H4 (cell line): ENCODE data around the gene SKA1. TPM values are rescaled to one million over a fixed set of nuclear protein-coding genes. Genes with fewer than 3 reads are reported as not detected.
A peak's percentile ranks its signal among the peaks of the same experiment; 100 is the strongest.
"Not testable (repeated sequence)": the region's sequence is repeated elsewhere in the genome, so short reads cannot be mapped to it uniquely, and the experiment has no call there.

Experiments used
- DNase-seq: peaks from one replicate; pipeline ENCODE4 v3.0.0-alpha.2; 2015; ENCODE audit warnings: low spot score
- total RNA-seq: library from RNA; depleted of rRNA; stranded (reverse); fragments of >200 nt; shearing (Covaris generic); gene quantifications from 2 replicates; pipeline ENCODE4 v1.2.3, GENCODE V29; 2014

SKA1 gene
- total RNA-seq, 1 experiment from 2014 or later: 30.4 TPM

DNA sequence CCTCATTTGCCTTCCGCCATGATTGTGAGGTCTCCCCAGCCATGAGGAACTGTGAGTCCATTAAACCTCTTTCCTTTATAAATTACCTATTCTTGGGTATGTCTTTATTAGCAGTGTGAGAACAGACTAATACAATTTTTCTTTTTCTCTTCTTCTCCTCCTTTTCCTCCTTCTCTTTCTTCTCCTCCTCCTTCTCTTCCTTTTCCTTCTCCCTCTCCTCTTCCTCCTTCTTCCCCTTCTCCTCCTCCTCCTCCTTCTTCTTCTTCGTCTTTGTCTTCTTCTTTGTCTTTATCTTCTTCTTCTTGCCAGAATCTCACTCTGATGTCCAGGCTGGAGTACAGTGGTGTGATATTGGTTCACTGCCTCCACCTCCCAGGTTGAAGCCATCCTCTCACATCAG is 20.2 kb downstream of the SKA1 start:
- DNase-seq: no peak

DNA sequence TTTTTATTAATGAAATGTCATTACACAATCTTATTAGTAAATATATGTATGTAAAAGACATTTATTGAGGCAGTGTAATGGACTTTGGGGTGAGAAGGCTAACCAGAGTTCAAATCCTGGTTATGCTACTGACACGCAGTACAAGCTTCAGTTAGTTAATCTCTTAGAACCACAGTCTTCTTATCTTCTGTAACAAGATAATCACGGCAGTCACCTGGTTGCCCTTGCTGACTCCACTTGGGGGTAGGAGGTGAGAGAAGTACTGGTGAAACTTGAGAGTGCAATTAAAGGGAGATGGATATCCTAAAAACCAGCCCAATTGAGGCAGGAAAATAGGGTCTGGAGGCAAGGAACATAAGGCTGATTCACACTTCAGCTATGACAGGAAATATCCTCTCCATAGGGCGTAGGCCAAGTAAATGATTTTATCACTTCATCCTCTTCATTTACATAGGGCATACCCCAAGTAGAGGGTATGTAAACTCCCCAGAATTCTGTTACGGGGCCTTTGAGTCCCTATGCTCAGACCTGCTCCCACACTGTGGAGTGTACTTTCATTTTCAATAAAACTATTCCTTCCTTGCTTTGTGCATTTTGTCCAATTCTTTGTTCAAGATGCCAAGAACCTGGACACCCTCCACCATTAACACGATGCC is 21.3 kb downstream of the SKA1 start:
- no peak for DNase-seq

DNA sequence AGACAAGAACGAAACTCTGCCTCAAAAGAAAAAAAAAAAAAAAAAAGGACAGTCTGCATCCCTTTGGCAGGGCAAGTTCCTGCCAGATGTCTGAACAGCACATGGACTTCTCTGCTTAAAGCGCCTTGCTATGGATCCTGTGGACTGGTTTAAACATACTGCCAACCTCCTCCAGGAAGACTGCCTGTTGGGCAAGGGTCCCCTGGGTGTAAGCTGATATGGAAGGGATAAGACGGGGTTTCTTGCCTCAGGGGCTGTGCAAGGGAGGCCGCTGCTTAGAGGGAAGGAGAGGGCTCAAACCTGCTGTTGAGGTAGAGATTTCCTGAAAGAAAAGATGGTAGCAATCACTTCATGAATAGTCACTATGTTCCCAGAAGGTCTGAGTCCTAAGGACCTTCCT is 22.2 kb downstream of the SKA1 start:
- no peak for DNase-seq

DNA sequence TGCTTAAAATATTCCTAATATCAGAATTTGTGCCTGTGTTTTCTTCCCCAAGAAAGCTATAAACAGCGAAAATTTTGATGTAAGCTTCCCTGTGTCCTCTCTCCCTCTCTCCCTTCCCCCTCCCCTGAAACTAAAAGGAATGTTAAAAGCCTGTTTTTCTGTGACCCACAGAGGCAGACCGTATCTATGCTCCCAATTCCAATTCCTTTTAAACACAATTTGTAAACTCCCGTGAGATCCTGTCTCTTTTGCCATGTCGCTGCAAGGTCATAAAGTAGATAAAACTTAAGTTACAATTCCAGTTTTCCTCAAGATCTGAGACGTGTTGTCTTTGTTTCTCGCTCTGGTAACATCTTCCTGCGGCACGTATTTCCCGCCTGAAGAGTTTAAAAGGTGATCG is 23.3 kb downstream of the SKA1 start:
- no peak for DNase-seq

DNA sequence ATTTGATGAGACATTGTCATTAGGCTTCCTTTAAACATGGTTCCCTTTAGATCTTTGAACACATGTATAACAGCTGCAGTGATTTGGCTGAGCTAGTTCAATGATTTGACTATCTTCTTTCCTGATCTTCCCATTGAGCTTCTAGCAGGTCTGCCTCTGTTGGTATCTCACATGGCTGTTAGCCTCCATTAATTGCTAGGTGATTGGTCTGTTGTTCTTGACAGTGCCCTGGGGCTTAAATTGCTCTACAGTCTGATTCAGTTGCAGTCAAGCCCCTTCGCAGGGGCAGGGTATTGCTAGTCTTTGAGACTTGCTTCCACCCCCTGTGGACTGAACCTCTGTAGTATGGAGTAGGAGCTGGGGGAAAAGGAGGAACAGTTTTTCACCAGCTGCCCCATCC is 24.1 kb downstream of the SKA1 start:
- no peak for DNase-seq

DNA sequence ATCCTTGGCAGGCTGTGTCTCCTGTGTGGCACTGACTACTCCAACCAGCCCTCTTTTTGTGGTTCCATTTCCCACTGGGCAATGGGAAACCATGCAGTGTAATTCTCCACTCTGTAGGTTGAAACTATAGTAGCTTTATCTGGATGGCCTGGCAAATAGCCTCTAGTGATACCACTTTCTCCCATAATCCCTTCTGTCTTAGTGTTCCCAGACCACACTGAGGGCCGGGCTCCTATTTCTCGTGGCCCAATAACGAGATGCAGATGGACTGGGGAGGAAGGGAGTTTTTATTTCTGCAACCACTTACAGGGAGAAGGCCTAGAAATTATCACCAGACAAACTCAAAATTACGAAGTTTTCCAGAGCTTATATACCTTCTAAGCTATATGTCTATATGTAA is 24.7 kb downstream of the SKA1 start:
- no peak for DNase-seq

DNA sequence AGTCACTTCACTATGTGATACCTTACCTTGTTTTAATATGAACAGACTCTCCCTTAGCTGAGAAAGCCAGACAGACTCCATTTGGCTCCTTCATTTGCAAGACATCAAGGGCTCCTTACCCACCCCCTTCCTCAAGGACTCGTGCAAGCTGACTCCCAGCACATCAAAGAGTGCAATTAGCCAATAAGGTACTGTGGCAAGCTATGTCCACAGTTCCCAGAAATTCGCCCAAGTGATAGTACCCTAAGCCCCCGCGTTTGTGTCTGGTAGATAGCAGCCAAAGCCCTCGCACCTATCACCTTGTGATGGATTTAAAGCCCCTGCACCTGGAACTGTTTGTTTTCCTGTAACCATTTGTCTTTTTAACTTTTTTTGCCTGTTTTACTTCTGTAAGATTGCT is 25.6 kb downstream of the SKA1 start:
- DNase-seq: not testable (repeated sequence)

DNA sequence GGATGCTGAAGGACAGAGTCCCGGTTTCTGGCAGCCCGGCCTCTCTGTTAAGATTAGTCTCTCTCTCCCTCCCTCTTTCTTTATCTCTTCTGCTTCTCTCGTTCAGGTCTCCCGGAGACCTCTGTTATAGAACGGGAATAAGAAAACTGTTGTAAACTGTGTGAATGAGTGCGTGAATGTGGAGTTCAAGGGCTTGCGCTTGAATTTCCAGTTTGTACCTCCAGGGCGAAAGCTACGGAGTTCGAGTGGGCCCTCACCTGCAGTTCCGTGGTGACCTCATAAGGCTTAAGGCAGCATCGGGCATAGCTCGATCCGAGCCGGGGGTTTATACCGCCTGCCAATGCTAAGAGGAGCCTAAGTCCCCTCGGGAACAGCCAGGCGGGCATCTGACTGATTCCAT is 26.4 kb downstream of the SKA1 start:
- DNase-seq: no peak

DNA sequence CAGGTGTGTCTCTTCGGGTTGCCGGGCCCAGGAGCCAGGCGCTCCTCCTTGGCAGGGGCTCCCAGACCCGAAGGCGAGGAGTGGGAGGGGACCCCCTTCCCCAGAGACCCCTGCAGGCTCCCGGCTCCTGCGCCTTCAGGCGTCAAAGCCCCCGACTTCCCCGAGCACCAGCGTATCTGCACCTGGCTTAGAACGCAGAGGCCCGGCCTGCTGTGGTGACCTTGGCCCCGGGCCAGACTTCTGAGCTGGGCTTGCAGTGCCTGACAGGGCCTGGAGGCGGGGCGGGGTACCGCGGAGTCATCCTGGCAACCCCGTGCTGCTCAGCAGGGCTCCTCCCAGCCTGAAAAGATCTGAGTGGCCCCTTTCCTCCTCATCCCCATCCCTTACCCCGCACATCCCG is 27.0 kb downstream of the SKA1 start:
- DNase-seq: peak; percentile 11

DNA sequence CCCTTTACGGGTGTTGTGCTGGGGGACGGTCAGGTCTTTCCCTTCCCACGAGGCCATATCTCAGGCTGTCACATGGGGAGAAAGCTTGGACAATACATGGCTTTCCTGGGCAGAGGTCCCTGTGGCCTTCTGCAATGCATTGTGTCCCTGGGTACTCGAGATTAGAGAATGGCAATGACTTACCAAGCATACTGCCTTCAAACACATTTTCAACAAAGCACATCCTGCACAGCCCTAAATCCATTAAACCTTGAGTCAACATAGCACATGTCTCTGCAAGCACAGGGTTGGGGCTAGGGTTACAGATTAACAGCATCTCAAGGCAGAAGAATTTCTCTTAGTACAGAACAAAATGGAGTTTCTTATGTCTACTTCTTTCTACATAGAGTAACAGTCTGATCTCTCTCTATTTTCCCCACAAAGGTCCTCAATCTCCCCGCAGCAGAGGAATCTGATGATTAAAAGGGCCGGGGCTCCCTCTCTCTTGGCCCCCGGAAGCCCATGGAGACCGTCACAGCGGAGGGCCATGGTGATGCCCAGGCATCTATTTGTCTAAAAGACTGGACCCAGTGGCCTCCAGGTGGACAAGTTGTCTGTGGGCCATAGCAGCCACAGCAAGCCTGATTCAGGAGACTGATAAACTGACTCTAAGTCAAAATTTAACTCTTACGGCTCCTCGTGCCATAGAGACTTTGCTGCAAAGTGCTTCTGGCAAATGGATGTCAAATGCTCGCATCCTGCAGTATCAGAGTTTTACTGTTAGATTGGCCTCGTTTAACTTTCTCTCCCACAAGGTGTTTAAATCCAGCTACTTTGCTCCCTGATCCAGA is 30.1 kb downstream of the SKA1 start:
- not testable (repeated sequence) for DNase-seq

DNA sequence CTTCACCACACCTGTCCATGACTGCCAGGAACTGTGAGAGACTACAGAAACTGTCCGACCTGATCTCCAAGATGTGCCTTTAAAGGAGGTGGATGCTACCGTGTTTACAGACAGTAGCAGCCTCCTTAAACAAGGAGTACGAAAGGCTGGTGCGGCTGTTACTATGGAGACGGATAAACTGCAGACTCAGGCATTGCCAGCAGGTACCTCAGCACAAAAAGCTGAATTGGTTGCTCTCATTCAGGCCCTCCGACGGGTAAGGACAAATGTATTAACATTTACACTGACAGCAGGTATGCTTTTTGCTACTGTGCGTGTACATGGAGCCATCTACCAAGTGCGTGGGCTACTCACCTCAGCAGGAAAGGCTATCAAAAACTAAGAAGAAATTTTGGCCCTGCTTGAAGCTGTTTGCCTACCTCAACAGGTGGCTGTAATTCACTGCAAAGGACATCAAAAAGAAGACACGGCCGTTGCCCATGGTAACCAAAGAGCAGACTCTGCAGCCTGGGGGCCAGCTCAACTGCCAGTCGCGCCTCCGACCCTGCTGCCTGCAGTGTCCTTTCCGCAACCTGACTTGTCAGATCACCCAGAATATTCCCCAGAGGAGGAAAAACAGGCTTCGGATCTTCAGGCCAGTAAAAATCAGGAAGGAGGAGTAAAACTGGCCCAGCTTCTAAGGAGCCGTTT is 30.9 kb downstream of the SKA1 start:
- no peak for DNase-seq

DNA sequence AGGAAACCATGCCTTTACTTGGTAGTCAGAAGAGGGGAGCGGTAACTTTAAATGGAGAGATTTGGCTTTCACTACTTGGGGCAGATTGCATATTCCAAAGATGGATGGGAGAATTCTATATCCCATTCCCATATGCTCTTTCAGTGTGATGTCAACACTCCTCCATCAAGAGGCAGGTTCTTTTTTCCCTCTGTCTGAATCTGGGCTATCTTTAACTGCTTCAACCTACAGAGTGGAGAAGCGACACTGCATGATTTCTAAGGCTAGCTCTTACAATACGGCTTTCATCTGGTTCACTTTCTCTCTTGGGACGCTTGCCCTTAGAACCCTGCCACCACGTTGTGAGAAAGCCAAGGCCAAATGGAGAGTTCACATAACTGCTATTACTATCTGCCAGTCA is 34.4 kb downstream of the SKA1 start:
- no peak for DNase-seq

DNA sequence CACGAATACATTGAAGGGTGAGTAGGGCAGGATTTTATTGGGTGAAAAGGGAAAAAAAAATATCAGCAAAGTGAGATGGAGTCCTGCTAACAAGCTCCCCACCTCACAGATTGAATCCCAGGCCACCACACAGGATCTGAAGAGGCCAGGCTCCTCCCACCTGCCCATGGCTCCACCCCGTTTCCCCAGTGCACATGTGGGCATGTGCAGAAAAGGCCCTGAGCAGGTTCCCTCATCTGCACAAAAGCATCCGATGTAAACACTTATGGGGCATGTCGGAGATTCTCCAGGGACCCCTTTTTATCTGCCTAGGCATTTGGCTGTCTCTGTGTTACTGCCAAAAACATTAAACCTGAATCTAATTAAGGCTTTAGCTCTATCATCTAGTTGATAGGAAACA is 35.2 kb downstream of the SKA1 start:
- DNase-seq: no peak

DNA sequence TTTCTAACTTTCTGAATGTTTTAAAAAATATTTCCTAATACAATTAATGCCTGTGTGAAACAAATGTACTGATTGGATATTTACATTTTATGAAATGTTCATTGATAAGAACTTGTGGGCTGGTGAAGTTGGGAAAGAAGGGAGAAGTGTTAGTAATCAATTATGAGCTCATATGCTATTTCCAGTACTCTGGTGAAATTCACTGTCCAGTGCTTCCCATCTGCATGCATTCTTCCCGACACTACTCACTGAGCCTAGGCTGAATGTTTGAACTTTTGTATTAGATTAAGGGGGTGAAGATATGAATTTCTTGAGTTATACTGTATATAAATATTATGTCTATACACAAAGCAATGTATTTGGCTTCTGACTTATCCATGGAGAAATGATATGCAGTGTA is 36.0 kb downstream of the SKA1 start:
- DNase-seq: no peak

DNA sequence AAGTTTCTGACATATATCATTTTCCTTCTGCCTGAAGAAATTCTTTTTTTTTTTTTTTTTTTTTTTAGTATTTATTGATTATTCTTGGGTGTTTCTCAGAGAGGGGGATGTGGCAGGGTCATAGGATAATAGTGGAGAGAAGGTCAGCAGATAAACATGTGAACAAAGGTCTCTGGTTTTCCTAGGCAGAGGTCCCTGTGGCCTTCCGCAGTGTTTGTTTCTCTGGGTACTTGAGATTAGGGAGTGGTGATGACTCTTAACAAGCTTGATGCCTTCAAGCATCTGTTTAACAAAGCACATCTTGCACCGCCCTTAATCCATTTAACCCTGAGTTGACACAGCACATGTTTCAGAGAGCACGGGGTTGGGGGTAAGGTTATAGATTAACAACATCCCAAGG is 42.0 kb downstream of the SKA1 start:
- DNase-seq: not testable (repeated sequence)

DNA sequence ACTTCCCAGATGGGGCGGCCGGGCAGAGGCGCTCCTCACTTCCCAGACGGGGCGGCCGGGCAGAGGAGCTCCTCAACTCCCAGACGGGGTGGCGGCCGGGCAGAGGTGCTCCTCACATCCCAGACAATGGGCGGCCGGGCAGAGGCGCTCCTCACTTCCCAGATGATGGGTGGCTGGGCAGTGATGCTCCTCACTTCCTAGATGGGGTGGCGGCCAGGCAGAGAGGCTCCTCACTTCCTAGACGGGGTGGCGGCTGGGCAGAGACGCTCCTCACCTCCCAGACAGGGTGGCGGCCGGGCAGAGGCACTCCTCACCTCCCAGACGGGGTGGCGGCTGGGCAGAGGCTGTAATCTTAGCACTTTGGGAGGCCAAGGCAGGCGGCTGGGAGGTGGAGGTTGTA is 42.9 kb downstream of the SKA1 start:
- DNase-seq: not testable (repeated sequence)

DNA sequence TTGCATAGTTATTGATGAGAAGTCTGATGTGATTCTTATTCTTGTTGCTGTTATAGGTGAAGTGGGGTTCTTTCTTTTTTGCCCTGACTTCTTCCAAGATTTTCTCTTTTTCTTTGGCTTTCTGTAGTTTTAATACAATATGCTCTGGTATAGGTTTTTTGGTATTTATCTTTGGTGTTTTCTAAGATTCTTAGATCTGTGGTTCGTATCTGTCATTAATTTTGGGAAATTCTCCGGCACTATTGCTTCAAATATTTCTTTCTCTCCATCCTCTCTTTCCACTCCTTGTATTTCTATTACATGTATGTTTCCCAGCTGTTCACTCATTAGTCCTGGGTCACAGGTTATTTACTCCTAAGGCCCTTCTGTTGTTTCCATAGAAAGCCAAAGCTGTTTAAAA is 43.8 kb downstream of the SKA1 start:
- DNase-seq: no peak

DNA sequence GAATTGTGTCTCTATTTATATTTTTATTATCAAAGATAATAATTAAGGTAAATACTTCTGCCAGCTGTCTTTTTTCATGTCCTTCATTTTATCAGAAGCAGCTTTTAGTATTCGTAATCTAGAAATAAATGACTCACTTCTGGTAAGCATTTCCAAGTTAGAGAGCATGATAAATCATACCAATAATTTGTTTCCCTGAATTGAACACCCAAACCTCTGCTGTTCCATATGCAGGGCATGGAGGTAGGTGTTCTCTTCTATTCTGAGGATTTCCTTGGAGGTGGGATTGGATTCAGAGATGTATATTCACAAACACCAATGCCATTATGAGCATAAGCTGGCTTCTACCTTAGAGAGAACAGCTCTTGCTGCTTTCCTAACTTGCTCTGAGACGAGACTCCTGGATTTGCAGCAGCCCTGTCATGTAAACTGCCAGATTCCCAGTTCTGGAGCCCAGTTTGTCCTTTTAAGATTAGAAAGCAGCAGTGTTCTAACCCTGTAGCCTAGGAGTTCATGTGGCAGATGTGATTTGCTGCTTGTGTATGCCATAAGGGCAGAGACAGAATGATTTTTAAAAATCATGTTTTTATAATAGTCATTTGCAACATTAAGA is 47.5 kb downstream of the SKA1 start:
- no peak for DNase-seq

DNA sequence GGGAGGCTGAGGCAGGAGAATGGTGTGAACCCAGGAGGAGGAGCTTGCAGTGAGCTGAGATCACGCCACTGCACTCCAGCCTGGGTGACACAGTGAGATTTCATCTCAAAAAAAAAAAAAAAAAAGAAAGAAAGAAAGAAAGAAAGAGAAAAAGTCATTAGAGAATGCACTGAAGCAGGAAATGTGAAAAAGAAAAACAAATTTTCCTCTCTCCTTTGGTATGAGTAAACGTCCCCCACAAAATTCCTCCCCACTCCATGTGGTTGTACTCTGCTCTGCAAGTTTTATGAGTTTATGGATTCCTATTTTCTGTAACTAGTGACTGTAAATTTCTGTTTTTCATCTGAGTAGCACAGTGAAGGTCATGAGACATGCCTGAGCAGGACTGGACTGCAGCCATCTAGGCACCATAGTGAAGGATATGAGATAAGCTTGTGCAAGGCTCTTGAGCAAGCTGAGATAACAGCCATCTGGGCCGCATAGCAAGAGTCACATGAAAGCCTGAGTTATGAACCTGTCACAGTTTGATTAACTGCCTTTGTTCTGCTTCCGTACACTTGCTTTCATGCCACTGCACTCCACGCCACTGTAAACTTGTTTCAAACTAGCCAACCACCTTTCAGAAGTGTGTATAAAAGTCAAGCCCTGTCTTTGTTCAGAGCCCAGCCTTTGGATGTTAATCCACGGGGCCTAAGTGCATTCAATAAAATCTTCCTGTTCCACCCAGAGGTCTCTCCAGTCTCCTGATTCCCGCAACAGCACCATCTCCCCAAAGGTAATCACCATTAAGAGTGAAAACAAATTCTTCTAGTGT is 50.2 kb downstream of the SKA1 start:
- no peak for DNase-seq

DNA sequence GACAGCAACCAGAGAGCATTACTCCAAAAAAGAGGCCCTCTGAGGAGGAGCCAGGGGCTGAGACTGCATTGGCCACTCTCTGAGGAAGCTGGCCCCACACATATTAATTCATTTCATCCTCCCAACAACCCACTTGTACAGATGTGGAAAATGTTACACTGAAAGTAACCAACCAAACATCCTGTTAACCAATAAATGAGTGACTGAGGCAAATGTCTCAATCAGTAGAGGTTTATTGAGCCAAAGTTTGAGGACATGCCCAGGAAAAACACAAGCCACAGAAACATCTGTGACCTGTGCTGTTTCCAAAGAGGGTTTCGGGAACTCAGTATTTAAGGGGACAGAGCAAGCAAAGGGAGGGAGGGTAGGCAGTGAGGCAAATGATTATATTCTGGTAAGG is 53.0 kb downstream of the SKA1 start:
- no peak for DNase-seq

DNA sequence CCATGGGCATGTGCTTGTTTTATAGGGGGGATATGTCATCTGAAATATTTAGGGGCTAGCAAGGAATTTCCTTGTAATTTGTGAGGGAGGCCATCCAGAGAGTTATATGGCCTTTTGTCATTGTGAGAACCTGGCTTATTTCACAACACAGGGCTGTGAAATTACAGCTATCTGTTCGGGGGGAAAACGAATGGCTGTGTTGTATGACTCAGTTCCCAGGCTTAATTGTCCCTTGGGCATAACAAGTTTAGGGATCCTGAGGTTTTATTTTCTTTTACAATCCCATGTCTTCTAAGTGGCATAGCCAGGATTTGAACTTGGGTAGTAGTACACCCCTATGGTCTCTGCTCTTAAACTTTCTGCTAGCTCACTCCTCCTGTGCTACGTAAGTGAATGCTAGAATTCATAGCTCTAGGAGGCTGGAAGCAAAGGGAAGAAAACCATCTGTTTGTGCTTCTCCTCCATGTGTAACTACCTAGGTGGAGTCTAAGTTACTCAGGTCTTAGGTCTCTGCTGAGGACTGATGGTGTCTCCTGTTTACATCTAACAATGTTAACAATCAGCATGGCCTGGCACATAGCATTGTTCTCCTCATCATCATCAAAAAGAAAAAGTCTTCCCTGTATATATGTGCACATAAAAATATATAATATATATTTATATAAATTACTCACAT is 53.8 kb downstream of the SKA1 start:
- no peak for DNase-seq
